Endothelial cell of umbilical vein (primary cell): ENCODE measurements around the gene TIPRL. TPM values are rescaled to one million over a fixed set of nuclear protein-coding genes. Genes with fewer than 3 reads are reported as not detected.

Experiments used
- BruUV-seq: library from RNA; stranded (reverse); fragments of 400-500 nt; replicated peaks from 2 replicates; lab custom pipeline; 2021; lab: Mats Ljungman, UMichigan
- CTCF ChIA-PET: fragments of 300-600, 350-600 bp; sonication (Branson Sonifier 250); formaldehyde crosslinking; loops from one replicate; lab custom pipeline; 2021; ENCODE audit warnings: antibody characterized with exemption, inconsistent platforms; lab: Charles Lee
- POLR2A ChIA-PET: fragments of 300-600, 350-600 bp; sonication (Branson Sonifier 250); formaldehyde crosslinking; loops from one replicate; lab custom pipeline; 2021; ENCODE audit warnings: antibody characterized with exemption, inconsistent platforms; lab: Charles Lee
- DNase-seq: peaks from one replicate; pipeline ENCODE4 v3.0.0-alpha.2; 2011; ENCODE audit warnings: low read depth, low spot score
- FAIRE-seq: peaks from 2 replicates; lab custom pipeline; 2011; peaks lifted over from hg19 to GRCh38; lab: Jason Lieb, UNC
- H2AFZ ChIP-seq: 2 replicates; pipeline ENCODE4 v1.6.0; 2012; ENCODE audit warnings: low read depth, low read length, control low read depth, inconsistent platforms
- H3K27ac ChIP-seq: 2 replicates; pipeline ENCODE4 v1.5.1; 2011; ENCODE audit warnings: low read depth, mild to moderate bottlenecking, control low read depth, low read length, moderate library complexity; ENCODE audit not compliant: insufficient read depth
- H3K27me3 ChIP-seq, 2 experiments: 2 replicates each; pipeline versions ENCODE4 v1.6.0 to v1.6.1; 2011; ENCODE audit warnings: low read length in 2 of 2, mixed read lengths in 1 of 2; ENCODE audit not compliant: control insufficient read depth in 2 of 2, insufficient read depth in 2 of 2
- H3K36me3 ChIP-seq, 2 experiments: 2 replicates in 1 of 2; 3 replicates in 1 of 2; pipeline ENCODE4 v1.5.1; 2011; ENCODE audit warnings: low read length in 2 of 2, mild to moderate bottlenecking in 1 of 2, moderate library complexity in 1 of 2; ENCODE audit not compliant: control insufficient read depth in 2 of 2, insufficient read depth in 2 of 2; ENCODE audit errors: extremely low read depth in 1 of 2
- H3K4me1 ChIP-seq: 3 replicates; pipeline ENCODE4 v1.5.1; 2011; ENCODE audit warnings: mild to moderate bottlenecking, low read length; ENCODE audit not compliant: control insufficient read depth, insufficient read depth; ENCODE audit errors: extremely low read depth
- H3K4me2 ChIP-seq: 2 replicates; pipeline ENCODE4 v1.6.1; 2011; ENCODE audit warnings: low read length, control low read depth, mixed read lengths; ENCODE audit not compliant: insufficient read depth
- H3K4me3 ChIP-seq, 3 experiments: fragments of 200-600 bp in 1 of 3; sonication (generic), shearing (Covaris generic) in 1 of 3; replicated peaks in 1 of 3; 2 replicates each; pipeline ENCODE4 v1.5.1; 2011 to 2016; ENCODE audit warnings: control low read depth in 3 of 3, low read length in 3 of 3, mild to moderate bottlenecking in 2 of 3, inconsistent platforms in 1 of 3, low read depth in 1 of 3, moderate library complexity in 1 of 3; ENCODE audit not compliant: insufficient read depth in 1 of 3
- H3K79me2 ChIP-seq: 2 replicates; pipeline ENCODE4 v1.6.0; 2012; ENCODE audit warnings: low read length, inconsistent platforms; ENCODE audit not compliant: control insufficient read depth, insufficient read depth
- H3K9ac ChIP-seq: replicated peaks from 2 replicates; pipeline ENCODE3; 2011; ENCODE audit warnings: low read length, control low read depth; ENCODE audit not compliant: insufficient read depth; ENCODE audit errors: extremely low read depth
- H3K9me1 ChIP-seq: replicated peaks from 3 replicates; pipeline ENCODE4 v1.6.0; 2011; ENCODE audit warnings: mild to moderate bottlenecking, low read length; ENCODE audit not compliant: control insufficient read depth, insufficient read depth; ENCODE audit errors: extremely low read depth
- H3K9me3 ChIP-seq: replicated peaks from 2 replicates; pipeline ENCODE4 v1.5.1; 2012; ENCODE audit warnings: low read length, inconsistent platforms; ENCODE audit not compliant: control insufficient read depth, insufficient read depth
- H4K20me1 ChIP-seq: replicated peaks from 2 replicates; pipeline ENCODE3; 2011; ENCODE audit warnings: mild to moderate bottlenecking, low read length; ENCODE audit not compliant: control insufficient read depth, insufficient read depth; ENCODE audit errors: extremely low read depth
- CTCF ChIP-seq, 2 donors: IDR thresholded peaks; 1 replicate in 1 of 2; 2 replicates in 1 of 2; pipeline ENCODE4 v1.5.1; 2011; ENCODE audit warnings: low read length in 2 of 2, mild to moderate bottlenecking in 2 of 2, moderate library complexity in 2 of 2, control low read depth in 1 of 2, inconsistent platforms in 1 of 2, low read depth in 1 of 2; ENCODE audit not compliant: insufficient read depth in 1 of 2; ENCODE audit errors: extremely low read depth in 1 of 2
- EZH2 ChIP-seq: IDR thresholded peaks from 2 replicates; pipeline ENCODE4 v1.6.1; 2012; ENCODE audit warnings: borderline replicate concordance, low read depth, mild to moderate bottlenecking, moderate library complexity, low read length, inconsistent platforms; ENCODE audit not compliant: severe bottlenecking
- FOS ChIP-seq: IDR thresholded peaks from 2 replicates; pipeline ENCODE4 v1.6.1; 2011; ENCODE audit warnings: mild to moderate bottlenecking, low read length, moderate library complexity, borderline replicate concordance; ENCODE audit not compliant: insufficient read depth
- GATA2 ChIP-seq: IDR thresholded peaks from 2 replicates; pipeline ENCODE4 v1.7.0; 2011; ENCODE audit warnings: low read depth, mild to moderate bottlenecking, moderate library complexity, mixed read lengths, low read length; ENCODE audit not compliant: insufficient read length, insufficient read depth
- JUN ChIP-seq: IDR thresholded peaks from 2 replicates; pipeline ENCODE4 v1.6.1; 2011; ENCODE audit warnings: borderline replicate concordance, low read depth; ENCODE audit not compliant: insufficient read length, insufficient read depth
- MAX ChIP-seq: IDR thresholded peaks from 2 replicates; pipeline ENCODE4 v1.6.1; 2011; ENCODE audit not compliant: insufficient read depth, insufficient read length
- POLR2AphosphoS5 ChIP-seq: IDR thresholded peaks from 2 replicates; pipeline ENCODE4 v1.6.1; 2012; ENCODE audit warnings: low read depth, mild to moderate bottlenecking, control low read depth, low read length, moderate library complexity; ENCODE audit not compliant: insufficient read depth
- dilution Hi-C: fragments of 300-500 bp; cut with MboI; formaldehyde crosslinking; loops from one replicate; pipeline ENCODE4 v1.15.0; 2019; ENCODE audit warnings: low sequenced_read_pairs; ENCODE audit not compliant: extremely low pct_ligation_motif_present
- intact Hi-C: fragments of 100-400 bp; cut with micrococcal nuclease; formaldehyde crosslinking; loops from one replicate; pipeline ENCODE4 v1.10.0; 2022
- polyA plus RNA-seq, 4 experiments: library from polyadenylated mRNA; depleted of rRNA in 3 of 4; stranded (reverse) in 3 of 4; unstranded in 1 of 4; fragments of >200 nt; gene quantifications; 2 replicates each; pipeline versions ENCODE4 v1.2.1 to v1.2.3, GENCODE V29; 2011 to 2012; ENCODE audit warnings: missing spikeins in 1 of 4
- total RNA-seq: library from RNA; stranded (reverse); gene quantifications from 2 replicates; pipeline ENCODE4 v1.2.3, GENCODE V29; 2021

Gene TIPRL
- total and polyA plus RNA-seq, 2 donors (not counting 3 experiments of a cell fraction or from before 2014, with no cell fraction given): 14.0 to 45.8 TPM

- FAIRE-seq (no peak), DNase-seq (no peak)
- BruUV-seq: no TSS peak
- peaks cover 2% of the 10 kb centered on the region for H3K4me1 ChIP-seq
- H4K20me1 ChIP-seq: no peaks in the 10 kb centered on the region
- ChIA-PET CTCF (interaction anchor here (2.1 kb wide), 1 partner anchor 48 kb away, joined by 7 read pairs; no protein-coding TSS in a partner anchor), POLR2A (no interaction called here)
- intact Hi-C loops (no loop called here), dilution Hi-C loops (no loop called here)
- no peak overlapping the region for H3K27ac ChIP-seq
- no peak overlapping the region for H3K4me3 ChIP-seq
- TF ChIP-seq GATA2: no peak
- TF ChIP-seq FOS: no peak
- TF ChIP-seq EZH2: no peak
- no peak for TF ChIP-seq JUN
- TF ChIP-seq POLR2AphosphoS5: no peak
- no peak for TF ChIP-seq CTCF (IDR thresholded peaks at IDR 0.05; ENCODE audit: extremely low read depth in 1 of 2, insufficient read depth in 1 of 2, low read depth in 1 of 2, low read length in 2 of 2)
- no peak for TF ChIP-seq MAX
- H3K79me2 ChIP-seq: peaks cover 2% of the 10 kb centered on the region
- no peaks in the 10 kb centered on the region for H3K9me3 ChIP-seq
- H3K36me3 ChIP-seq: no peaks in the 10 kb centered on the region
- H2AFZ ChIP-seq: no peak overlapping the region
- H3K4me2 ChIP-seq: no peak overlapping the region
- no peaks in the 10 kb centered on the region for H3K9me1 ChIP-seq
- H3K9ac ChIP-seq: no peak overlapping the region
- no peaks in the 10 kb centered on the region for H3K27me3 ChIP-seq
These were observed 48.8 kb upstream of the TIPRL start for GRCh38 chr1:168129933-168130332.
